AG09309 (cell line): ENCODE data around the gene KANSL3.
"Not testable (repeated sequence)": the region's sequence is repeated elsewhere in the genome, so short reads cannot be mapped to it uniquely, and the experiment has no call there.

ENCODE experiments used
- DNase-seq: peaks from one replicate; pipeline ENCODE4 v3.0.0-alpha.2; 2010; ENCODE audit warnings: low read depth
- H3K4me3 ChIP-seq: 2 replicates; pipeline ENCODE4 v1.5.1; 2011; ENCODE audit warnings: mild to moderate bottlenecking, low read depth, low read length, moderate library complexity; ENCODE audit not compliant: control insufficient read depth
- TF ChIP-seq, protein P1 (sequence below): IDR thresholded peaks from 2 replicates; pipeline ENCODE4 v1.5.1; 2011; ENCODE audit warnings: mild to moderate bottlenecking, low read depth, low read length, inconsistent platforms; ENCODE audit not compliant: insufficient read depth, control insufficient read depth; ENCODE audit errors: missing control alignments

KANSL3 gene

DNA sequence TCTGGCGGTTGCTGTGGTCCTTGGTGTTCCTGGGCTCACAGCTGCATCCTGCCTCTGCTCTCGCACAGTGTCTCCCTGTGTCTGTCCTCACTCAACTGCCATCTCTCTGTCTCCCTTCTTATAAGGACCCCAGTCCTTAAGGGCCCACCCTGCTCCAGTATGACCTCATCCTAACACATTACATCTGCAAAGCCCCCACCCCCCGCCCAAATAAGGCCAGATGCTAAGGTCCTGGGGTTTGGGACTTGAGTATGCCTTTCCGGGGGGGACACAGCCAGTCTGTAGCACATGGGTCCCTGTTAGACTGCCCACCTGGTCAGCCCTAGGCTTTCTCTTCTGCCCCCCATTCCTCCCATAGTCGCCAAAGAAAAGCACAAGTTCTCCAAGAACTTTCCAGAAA lies 45.2 kb upstream of the KANSL3 start:
- TF ChIP-seq, protein P1, sequence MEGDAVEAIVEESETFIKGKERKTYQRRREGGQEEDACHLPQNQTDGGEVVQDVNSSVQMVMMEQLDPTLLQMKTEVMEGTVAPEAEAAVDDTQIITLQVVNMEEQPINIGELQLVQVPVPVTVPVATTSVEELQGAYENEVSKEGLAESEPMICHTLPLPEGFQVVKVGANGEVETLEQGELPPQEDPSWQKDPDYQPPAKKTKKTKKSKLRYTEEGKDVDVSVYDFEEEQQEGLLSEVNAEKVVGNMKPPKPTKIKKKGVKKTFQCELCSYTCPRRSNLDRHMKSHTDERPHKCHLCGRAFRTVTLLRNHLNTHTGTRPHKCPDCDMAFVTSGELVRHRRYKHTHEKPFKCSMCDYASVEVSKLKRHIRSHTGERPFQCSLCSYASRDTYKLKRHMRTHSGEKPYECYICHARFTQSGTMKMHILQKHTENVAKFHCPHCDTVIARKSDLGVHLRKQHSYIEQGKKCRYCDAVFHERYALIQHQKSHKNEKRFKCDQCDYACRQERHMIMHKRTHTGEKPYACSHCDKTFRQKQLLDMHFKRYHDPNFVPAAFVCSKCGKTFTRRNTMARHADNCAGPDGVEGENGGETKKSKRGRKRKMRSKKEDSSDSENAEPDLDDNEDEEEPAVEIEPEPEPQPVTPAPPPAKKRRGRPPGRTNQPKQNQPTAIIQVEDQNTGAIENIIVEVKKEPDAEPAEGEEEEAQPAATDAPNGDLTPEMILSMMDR: no peak
- DNase-seq: no peak
- no peak overlapping the region for H3K4me3 ChIP-seq

- TF ChIP-seq, protein P1: no peak
- DNase-seq: no peak
- no peak overlapping the region for H3K4me3 ChIP-seq
These were observed 43.4 kb upstream of the KANSL3 start for GRCh38 chr2:96681540-96681939.

GRCh38 chr2:96680561-96681141 lies 42.5 kb upstream of the KANSL3 start:
- no peak overlapping the region for H3K4me3 ChIP-seq
- no peak for DNase-seq
- TF ChIP-seq, protein P1: no peak

DNA sequence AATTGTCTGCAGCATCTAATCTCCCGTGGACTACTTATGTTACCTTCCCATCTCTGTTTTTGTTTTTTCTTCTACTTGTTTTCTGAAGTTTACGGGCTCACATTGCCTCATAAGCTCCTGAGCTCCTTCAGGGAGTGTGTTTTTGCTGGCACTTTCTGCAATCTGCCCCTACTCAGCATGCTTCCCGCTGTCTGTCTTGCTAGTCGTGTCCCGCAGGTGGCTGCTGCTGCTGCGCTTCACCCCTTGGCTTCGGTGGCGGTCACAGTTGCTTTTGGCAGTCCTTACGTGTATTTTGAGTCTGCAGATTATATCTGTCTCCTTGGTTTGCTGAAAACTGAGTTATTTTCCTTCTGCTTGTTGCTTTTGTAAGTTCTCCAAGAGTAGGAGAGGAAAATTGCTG lies 41.7 kb upstream of the KANSL3 start:
- H3K4me3 ChIP-seq: no peak overlapping the region
- DNase-seq: no peak
- TF ChIP-seq, protein P1: no peak

DNA sequence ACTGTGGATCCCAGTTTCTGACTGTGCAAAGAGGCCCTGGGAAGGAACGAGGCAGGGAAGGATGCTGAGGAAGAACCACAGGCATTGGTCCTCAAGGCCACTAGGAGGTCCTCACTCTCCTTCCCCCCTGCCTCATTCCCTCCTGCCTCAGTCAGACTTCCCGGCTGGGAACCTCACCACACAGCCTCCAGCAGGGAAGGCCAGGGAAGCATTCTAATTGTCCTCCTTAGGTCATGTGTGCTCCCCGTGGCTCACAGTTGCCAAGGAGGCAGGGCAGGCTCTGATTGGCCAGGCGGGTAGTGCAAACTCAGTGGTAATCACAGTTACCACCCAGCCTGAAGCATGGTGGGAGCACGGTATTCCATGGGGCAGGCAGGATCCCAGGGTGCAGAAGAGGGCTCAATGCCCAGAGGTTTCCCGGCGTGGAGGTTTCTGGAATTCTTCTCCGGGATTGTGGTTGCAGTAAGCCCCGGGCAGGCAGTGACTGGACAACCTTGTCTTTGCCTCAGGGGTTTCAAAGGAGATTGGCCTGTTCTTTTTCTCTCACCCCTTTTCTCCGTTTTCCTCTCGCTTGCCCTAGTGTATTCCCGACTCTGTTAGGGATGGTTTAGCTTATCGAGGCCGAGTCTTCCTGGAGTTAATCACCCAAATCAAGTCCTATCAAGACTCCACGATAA lies 31.6 kb upstream of the KANSL3 start:
- no peak for DNase-seq
- TF ChIP-seq, protein P1: no peak
- H3K4me3 ChIP-seq: no peak overlapping the region

DNA sequence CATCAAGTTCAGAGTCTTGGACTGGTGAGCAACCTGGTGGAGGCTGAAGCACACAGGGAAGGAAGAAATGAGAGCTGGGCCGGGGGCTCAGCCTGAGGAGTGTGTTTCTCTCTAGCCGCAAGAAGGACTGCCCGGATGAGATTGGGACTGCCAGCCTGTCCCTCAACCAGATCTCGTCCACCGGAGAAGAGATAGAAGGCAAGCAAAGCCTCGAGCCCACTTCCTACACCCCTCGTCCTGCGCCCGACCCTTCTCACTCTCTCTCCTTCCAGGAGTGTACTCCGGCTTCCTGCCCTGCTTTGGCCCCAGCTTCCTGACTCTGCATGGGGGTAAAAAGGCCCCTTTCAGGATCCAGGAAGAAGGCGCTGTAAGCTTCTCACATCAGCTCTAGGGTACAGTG lies 30.7 kb upstream of the KANSL3 start:
- TF ChIP-seq, protein P1: no peak
- no peak for DNase-seq
- H3K4me3 ChIP-seq: no peak overlapping the region

DNA sequence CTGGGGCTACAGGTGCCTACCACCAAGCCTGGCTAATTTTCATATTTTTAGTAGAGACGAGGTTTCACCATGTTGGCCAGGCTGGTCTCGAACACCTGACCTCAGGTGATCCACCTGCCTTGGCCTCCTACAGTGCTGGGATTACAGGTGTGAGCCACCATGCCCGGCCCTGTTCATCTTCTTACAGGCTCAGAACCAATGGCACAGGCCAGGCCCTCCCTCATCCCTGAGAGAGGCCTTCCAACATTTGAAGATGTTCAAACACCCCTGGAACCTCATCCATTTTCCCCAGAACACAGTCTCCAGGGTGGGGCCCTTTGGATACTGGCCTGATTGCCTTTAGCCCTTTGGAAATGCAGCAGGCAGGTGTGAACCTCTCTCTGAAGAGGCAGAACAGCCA lies 27.6 kb upstream of the KANSL3 start:
- DNase-seq, H3K4me3 ChIP-seq: not testable (repeated sequence)
